IMR-90 (cell line): ENCODE data around the gene DISP2. TPM values are rescaled to one million over a fixed set of nuclear protein-coding genes. Genes with fewer than 3 reads are reported as not detected.

ENCODE experiments used
- ATAC-seq: fragments of 200-7000 bp; cut with Tn5 transposase; 2 replicates; pipeline ENCODE4 v1.9.1; 2020; ENCODE audit warnings: low read depth, mild to moderate bottlenecking, moderate library complexity
- BruUV-seq: library from RNA; stranded (reverse); fragments of 400-500 nt; replicated peaks from 2 replicates; lab custom pipeline; 2021; lab: Mats Ljungman, UMichigan
- CTCF ChIA-PET: fragments of 300-600 bp; formaldehyde crosslinking; extraction: SDS; loops from one replicate; lab custom pipeline; 2021; ENCODE audit warnings: antibody characterized with exemption; lab: Yijun Ruan, JAX
- POLR2A ChIA-PET: fragments of 300-600 bp; sonication (Branson Sonifier 250); formaldehyde crosslinking; loops from one replicate; lab custom pipeline; 2022; ENCODE audit warnings: antibody characterized with exemption; ENCODE audit not compliant: unreplicated experiment; lab: Charles Lee
- DNase-seq: peaks from one replicate; pipeline ENCODE4 v3.0.0; 2013
- H2AFZ ChIP-seq: replicated peaks from 2 replicates; pipeline ENCODE3; 2013; ENCODE audit warnings: low read length, mild to moderate bottlenecking; ENCODE audit not compliant: poor library complexity
- H2AK5ac ChIP-seq: 2 replicates; pipeline ENCODE4 v1.6.1; 2013; ENCODE audit warnings: low read depth, low read length, inconsistent platforms
- H2AK9ac ChIP-seq: replicated peaks from 2 replicates; pipeline ENCODE3; 2013; ENCODE audit warnings: mild to moderate bottlenecking, low read depth, low read length, moderate library complexity; ENCODE audit not compliant: poor library complexity
- H2BK120ac ChIP-seq: 2 replicates; pipeline ENCODE4 v1.6.1; 2013; ENCODE audit warnings: low read depth, low read length, inconsistent platforms
- H2BK15ac ChIP-seq: 3 replicates; pipeline ENCODE4 v1.6.1; 2013; ENCODE audit warnings: low read depth, low read length, inconsistent platforms
- H2BK20ac ChIP-seq: 2 replicates; pipeline ENCODE4 v1.6.1; 2013; ENCODE audit warnings: low read depth, mild to moderate bottlenecking, inconsistent platforms, low read length, moderate library complexity
- H2BK5ac ChIP-seq: 2 replicates; pipeline ENCODE4 v1.6.1; 2013; ENCODE audit warnings: mild to moderate bottlenecking, low read depth, low read length, inconsistent platforms; ENCODE audit not compliant: poor library complexity, severe bottlenecking
- H3K14ac ChIP-seq: replicated peaks from 2 replicates; pipeline ENCODE4 v1.6.1; 2013; ENCODE audit warnings: low read depth, low read length, inconsistent platforms
- H3K18ac ChIP-seq: 2 replicates; pipeline ENCODE4 v1.6.1; 2013; ENCODE audit warnings: low read depth, low read length, control low read depth
- H3K23ac ChIP-seq: 2 replicates; pipeline ENCODE4 v1.6.1; 2013; ENCODE audit warnings: low read depth, low read length, inconsistent platforms
- H3K27ac ChIP-seq: 2 replicates; pipeline ENCODE4 v1.5.1; 2013; ENCODE audit warnings: mild to moderate bottlenecking, control low read depth, low read length; ENCODE audit not compliant: insufficient read depth
- H3K27me3 ChIP-seq: 2 replicates; pipeline ENCODE4 v1.6.1; 2013; ENCODE audit warnings: low read length; ENCODE audit not compliant: control insufficient read depth, insufficient read depth
- H3K36me3 ChIP-seq: 2 replicates; pipeline ENCODE4 v1.6.1; 2013; ENCODE audit warnings: low read length, mixed read lengths; ENCODE audit not compliant: control insufficient read depth, insufficient read depth
- H3K4ac ChIP-seq: 2 replicates; pipeline ENCODE4 v1.6.1; 2013; ENCODE audit warnings: low read depth, low read length, inconsistent platforms
- H3K4me1 ChIP-seq: 2 replicates; pipeline ENCODE4 v1.6.1; 2013; ENCODE audit warnings: low read length, mixed read lengths; ENCODE audit not compliant: control insufficient read depth, insufficient read depth
- H3K4me2 ChIP-seq: 2 replicates; pipeline ENCODE4 v1.6.1; 2013; ENCODE audit warnings: low read depth, mild to moderate bottlenecking, control low read depth, low read length, moderate library complexity
- H3K4me3 ChIP-seq: 2 replicates; pipeline ENCODE4 v1.5.1; 2013; ENCODE audit warnings: low read depth, mild to moderate bottlenecking, control low read depth, low read length, moderate library complexity; ENCODE audit not compliant: insufficient read depth
- H3K56ac ChIP-seq: 2 replicates; pipeline ENCODE4 v1.6.1; 2013; ENCODE audit warnings: low read length, inconsistent platforms; ENCODE audit not compliant: insufficient read depth; ENCODE audit errors: extremely low read depth
- H3K79me1 ChIP-seq, 2 experiments: 2 replicates each; pipeline ENCODE4 v1.6.1; 2013; ENCODE audit warnings: low read length in 2 of 2, inconsistent platforms in 1 of 2, low read depth in 1 of 2
- H3K9ac ChIP-seq: 2 replicates; pipeline ENCODE4 v1.6.1; 2013; ENCODE audit warnings: low read depth, low read length, control low read depth
- H3K9me1 ChIP-seq: 2 replicates; pipeline ENCODE4 v1.6.1; 2013; ENCODE audit warnings: low read length, inconsistent platforms; ENCODE audit not compliant: insufficient read depth
- H3K9me3 ChIP-seq: 2 replicates; pipeline ENCODE4 v1.6.1; 2013; ENCODE audit warnings: low read length; ENCODE audit not compliant: control insufficient read depth, insufficient read depth
- H4K20me1 ChIP-seq: 2 replicates; pipeline ENCODE4 v1.6.1; 2013; ENCODE audit warnings: low read length, inconsistent platforms; ENCODE audit not compliant: insufficient read depth
- H4K5ac ChIP-seq: 2 replicates; pipeline ENCODE4 v1.6.1; 2013; ENCODE audit warnings: mild to moderate bottlenecking, low read depth, low read length, control low read depth
- H4K8ac ChIP-seq, 2 experiments: 2 replicates each; pipeline ENCODE4 v1.6.1; 2013; ENCODE audit warnings: low read depth in 2 of 2, low read length in 2 of 2, control low read depth in 1 of 2, inconsistent platforms in 1 of 2
- H4K91ac ChIP-seq: 2 replicates; pipeline ENCODE4 v1.6.1; 2013; ENCODE audit warnings: low read depth, low read length, inconsistent platforms; ENCODE audit not compliant: insufficient read depth
- MXI1 ChIP-seq: IDR thresholded peaks from 2 replicates; pipeline ENCODE4 v1.6.1; 2012; ENCODE audit warnings: low read depth, mild to moderate bottlenecking, low read length, moderate library complexity, borderline replicate concordance
- WGBS, 2 experiments: methylation state at CpG; one replicate each; pipeline versions ENCODE4 v1.1.5 to v1.1.7; 2013; ENCODE audit warnings: missing lambda C conversion rate in 2 of 2; ENCODE audit not compliant: insufficient read length in 1 of 2; ENCODE audit errors: extremely low coverage in 2 of 2; 5-methylcytosine and 5-hydroxymethylcytosine counted together
- dilution Hi-C: fragments of 300-500 bp; cut with HindIII; formaldehyde crosslinking; loops from one replicate; pipeline ENCODE4 v1.14.3; 2018; ENCODE audit warnings: low sequenced_read_pairs; ENCODE audit not compliant: unreplicated experiment
- in situ Hi-C: fragments of 300-500 bp; cut with MboI; formaldehyde crosslinking; loops from 3 replicates; pipeline ENCODE4 v1.14.3; 2019; ENCODE audit warnings: low sequenced_read_pairs, inconsistent platforms, mixed read lengths
- intact Hi-C: fragments of 100-400 bp; cut with micrococcal nuclease; formaldehyde crosslinking; loops from 2 replicates; pipeline ENCODE4 v1.10.0; 2022
- polyA plus RNA-seq, 3 experiments: library from polyadenylated mRNA; depleted of rRNA; stranded (reverse); fragments of >200 nt; gene quantifications; 2 replicates each; pipeline ENCODE4 v1.2.3, GENCODE V29; 2012; ENCODE audit warnings: low replicate concordance in 1 of 3
- total RNA-seq: library from RNA; depleted of rRNA; stranded (reverse); fragments of >200 nt; gene quantifications from 2 replicates; pipeline ENCODE4 v1.2.3, GENCODE V29; 2012

The DISP2 gene
- total and polyA plus RNA-seq, 2 of the 4 experiments (the other 2 are of a cell fraction): 0.34 to 0.36 TPM

DNA sequence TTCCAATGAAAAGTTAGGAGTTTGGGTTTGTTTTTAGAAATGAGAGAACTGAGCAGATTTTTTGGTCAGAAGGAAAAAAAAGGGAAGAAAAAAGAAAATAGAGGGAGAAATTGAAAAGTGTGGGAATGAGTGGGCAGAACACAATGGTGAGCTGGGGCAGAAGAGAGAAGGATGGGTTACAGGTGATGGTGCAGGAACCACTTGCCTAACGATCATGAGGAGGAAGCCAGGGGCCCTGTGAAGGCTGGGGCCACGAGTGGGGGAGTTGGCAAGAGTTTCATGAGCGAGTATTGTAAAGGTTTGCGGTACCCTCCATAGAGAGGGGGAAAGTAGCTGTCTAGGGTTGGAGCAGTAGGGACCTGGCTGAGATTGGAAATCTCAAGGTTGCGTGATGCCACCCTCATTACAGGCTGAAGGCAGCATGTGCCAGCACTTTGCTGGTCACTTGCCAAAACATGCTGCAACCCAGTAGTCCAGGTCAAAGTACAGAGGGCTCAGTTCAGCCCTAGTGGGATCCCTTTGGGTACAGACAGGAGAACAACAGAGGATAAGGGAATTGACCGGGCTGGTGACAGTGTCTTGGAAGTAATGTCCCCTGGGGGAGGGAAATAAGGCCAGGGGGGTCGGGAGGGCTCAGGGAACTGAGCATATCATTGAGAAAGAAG lies 54.2 kb downstream of the DISP2 start:
- 81% methylated on average over 5 of the region's 7 CpGs; no CpG with 5 or more reads in 1 of the 2 experiments for WGBS, 2 experiments
- no peaks in the 10 kb centered on the region for H4K20me1 ChIP-seq
- H2BK15ac ChIP-seq: no peak overlapping the region
- H3K9ac ChIP-seq: no peak overlapping the region
- H2AK5ac ChIP-seq: no peak overlapping the region
- H2AFZ ChIP-seq: no peak overlapping the region
- H3K79me1 ChIP-seq: peaks cover 3 to 23% of the 10 kb centered on the region in 2 experiments
- no peak overlapping the region for H3K56ac ChIP-seq
- intact Hi-C loops (no loop called here), dilution Hi-C loops (no loop called here), in situ Hi-C loops (no loop called here)
- no peak for TF ChIP-seq MXI1
- H2AK9ac ChIP-seq: no peak overlapping the region
- H3K4ac ChIP-seq: no peak overlapping the region
- ChIA-PET CTCF (no interaction called here), POLR2A (no interaction called here)
- H3K23ac ChIP-seq: no peak overlapping the region
- H2BK5ac ChIP-seq: no peak overlapping the region
- H3K4me1 ChIP-seq: no peaks in the 10 kb centered on the region
- no peak overlapping the region for H4K8ac ChIP-seq
- no peak overlapping the region for H4K91ac ChIP-seq
- no peak overlapping the region for H3K14ac ChIP-seq
- H4K5ac ChIP-seq: no peak overlapping the region
- ATAC-seq (no peak), DNase-seq (no peak)
- H3K9me1 ChIP-seq: no peaks in the 10 kb centered on the region
- H3K27ac ChIP-seq: no peak overlapping the region
- H3K4me2 ChIP-seq: no peak overlapping the region
- H3K27me3 ChIP-seq: no peaks in the 10 kb centered on the region
- H3K4me3 ChIP-seq: no peak overlapping the region
- H2BK120ac ChIP-seq: no peak overlapping the region
- H3K9me3 ChIP-seq: no peaks in the 10 kb centered on the region
- no peak overlapping the region for H2BK20ac ChIP-seq
- H3K36me3 ChIP-seq: peaks cover 56% of the 10 kb centered on the region
- H3K18ac ChIP-seq: no peak overlapping the region
- no TSS peak for BruUV-seq
